Activated T-cell treated with anti-CD3 and anti-CD28 coated beads, Interleukin-2, amount 50 U/mL, for 72 hours (primary cell): ENCODE data around the gene GAREM2. TPM values are rescaled to one million over a fixed set of nuclear protein-coding genes. Genes with fewer than 3 reads are reported as not detected.

Experiments
- ATAC-seq, 2 donors: fragments of 150-1000 bp; cut with Tn5 transposase; replicated peaks in 1 of 2; 2 replicates each; pipeline ENCODE4 v1.10.0; 2021; ENCODE audit warnings: moderate library complexity in 2 of 2, mild to moderate bottlenecking in 1 of 2
- DNase-seq, 2 donors: peaks; one replicate each; pipeline ENCODE4 v3.0.0; 2021 to 2022; ENCODE audit warnings: mixed read lengths in 1 of 2
- H3K27ac Mint-ChIP-seq: one replicate; pipeline ENCODE4 v1.8.0; 2022; ENCODE audit warnings: mild to moderate bottlenecking, moderate library complexity, mixed read lengths
- H3K27me3 Mint-ChIP-seq: one replicate; pipeline ENCODE4 v1.8.0; 2022; ENCODE audit warnings: low read depth, mixed read lengths
- H3K36me3 Mint-ChIP-seq, 2 donors: one replicate each; pipeline ENCODE4 v1.8.0; 2022; ENCODE audit warnings: mixed read lengths in 2 of 2, mild to moderate bottlenecking in 1 of 2; ENCODE audit not compliant: insufficient read depth in 2 of 2
- H3K4me1 Mint-ChIP-seq: one replicate; pipeline ENCODE4 v1.8.0; 2022; ENCODE audit warnings: low read depth, mixed read lengths
- H3K4me3 Mint-ChIP-seq, 2 donors: one replicate each; pipeline ENCODE4 v1.8.0; 2022; ENCODE audit warnings: mild to moderate bottlenecking in 2 of 2, mixed read lengths in 2 of 2, moderate library complexity in 2 of 2
- H3K9me3 Mint-ChIP-seq, 2 donors: one replicate each; pipeline ENCODE4 v1.8.0; 2022; ENCODE audit warnings: mixed read lengths in 2 of 2
- total RNA-seq, 2 donors: library from RNA; stranded (reverse); gene quantifications; one replicate each; pipeline ENCODE4 v1.2.3, GENCODE V29; 2022

Gene GAREM2
- total RNA-seq, 2 donors from 2014 or later, result 1.4 to 1.9 TPM

DNA sequence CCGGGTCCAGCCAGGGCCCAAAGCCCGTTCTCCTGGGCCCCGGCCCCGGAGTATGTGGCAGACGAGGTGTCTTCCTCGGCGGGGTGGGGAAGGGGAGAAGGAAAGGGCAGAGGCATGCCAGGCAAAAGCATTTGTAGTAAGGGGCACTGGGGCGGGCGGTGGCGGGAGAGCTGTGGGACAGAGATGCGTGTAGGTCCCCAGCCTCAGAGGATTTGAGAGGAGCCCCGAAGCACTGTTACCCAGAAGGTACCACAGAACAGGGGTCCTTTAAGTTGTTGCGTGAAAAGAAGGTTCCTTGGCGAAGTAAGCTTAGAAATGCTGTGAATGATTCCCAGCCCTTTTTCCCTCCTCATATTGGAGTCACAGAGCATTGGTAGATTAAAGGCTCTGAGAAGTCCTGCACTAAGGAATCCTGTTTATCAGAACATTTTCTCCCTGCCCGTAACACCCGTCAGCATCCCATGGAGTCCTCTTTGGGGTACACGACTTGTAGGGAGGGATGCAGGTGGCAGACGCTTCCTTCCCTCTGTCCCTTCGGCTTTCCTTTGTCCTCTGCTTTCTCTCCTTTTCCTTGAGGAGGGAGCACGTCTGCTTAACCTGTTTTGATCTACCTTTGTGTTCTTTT, 12.5 kb downstream of the GAREM2 start:
- no peak overlapping the region for H3K27ac Mint-ChIP-seq

DNA sequence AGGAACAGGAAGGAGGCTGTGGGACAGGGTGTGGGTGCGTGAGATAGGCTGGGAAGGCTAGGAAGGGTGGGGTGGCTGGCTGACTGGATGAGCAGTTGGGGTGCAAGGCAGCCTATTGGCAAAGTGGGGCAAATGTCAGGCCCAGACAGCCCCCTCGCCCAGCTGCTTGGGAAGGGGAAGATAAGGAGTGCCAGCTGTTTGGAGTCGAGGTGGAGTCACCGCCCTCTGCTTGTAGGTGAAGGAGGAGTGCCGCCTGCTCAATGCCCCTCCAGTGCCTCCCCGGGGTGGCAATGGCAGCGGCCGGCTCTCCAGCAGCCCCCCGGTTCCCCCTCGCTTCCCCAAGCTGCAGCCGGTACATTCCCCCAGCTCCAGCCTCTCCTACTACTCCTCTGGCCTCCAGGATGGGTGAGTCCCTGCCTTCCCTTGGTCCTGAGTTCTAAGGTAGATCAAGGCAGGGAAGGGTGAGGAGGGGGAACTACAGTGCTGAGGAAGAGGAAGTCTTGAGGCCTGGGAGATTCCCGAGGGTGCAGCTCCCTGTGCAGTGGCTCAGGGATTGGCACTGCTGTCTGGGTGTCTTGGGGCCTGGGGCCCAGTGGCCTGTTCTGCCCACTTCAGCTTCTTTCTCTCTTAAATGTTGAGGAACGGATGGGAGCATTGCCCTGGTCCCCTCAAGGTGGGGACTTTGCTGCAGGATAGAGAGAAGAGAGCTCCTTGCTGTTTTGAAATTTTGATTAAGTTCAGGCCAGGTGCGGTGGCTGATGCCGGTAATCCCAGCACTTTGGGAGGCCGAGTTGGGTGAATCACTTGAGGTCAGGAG, 13.3 kb downstream of the GAREM2 start:
- H3K36me3 Mint-ChIP-seq, result peaks cover 0 to under 1% of the 10 kb centered on the region in 2 donors
- DNase-seq, result no peak
- H3K9me3 Mint-ChIP-seq, result no peaks in the 10 kb centered on the region
- no peak overlapping the region for H3K27ac Mint-ChIP-seq
- peaks cover 3% of the 10 kb centered on the region for H3K27me3 Mint-ChIP-seq
- H3K4me3 Mint-ChIP-seq, result peak overlapping the region; percentile 70 to 76
- no peak for ATAC-seq
- no peaks in the 10 kb centered on the region for H3K4me1 Mint-ChIP-seq

More for the DNA sequence above, 12.5 kb downstream of the GAREM2 start:
- H3K27me3 Mint-ChIP-seq, result peaks cover 10% of the 10 kb centered on the region
- ATAC-seq, result no peak
- no peak for DNase-seq
- no peaks in the 10 kb centered on the region for H3K36me3 Mint-ChIP-seq
- peaks cover 1% of the 10 kb centered on the region for H3K4me1 Mint-ChIP-seq
- no peaks in the 10 kb centered on the region for H3K9me3 Mint-ChIP-seq
- peak overlapping the region; percentile 70 to 76 for H3K4me3 Mint-ChIP-seq

DNA sequence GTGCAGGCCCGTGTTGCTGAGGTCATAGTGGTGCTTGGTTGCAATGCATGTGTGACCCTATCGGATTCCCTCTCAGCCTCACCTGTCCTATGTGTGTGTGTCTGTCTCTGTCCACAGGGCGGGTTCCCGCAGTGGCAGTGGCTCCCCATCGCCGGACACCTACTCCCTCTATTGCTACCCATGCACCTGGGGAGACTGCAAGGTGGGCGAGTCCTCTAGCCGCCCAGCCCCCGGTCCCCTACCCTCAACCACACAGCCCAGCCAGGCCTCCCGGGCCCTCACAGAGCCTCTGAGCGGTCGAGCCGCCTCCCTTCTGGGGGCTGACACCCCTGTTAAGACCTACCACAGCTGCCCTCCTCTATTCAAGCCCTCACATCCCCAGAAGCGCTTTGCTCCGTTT, 14.2 kb downstream of the GAREM2 start:
- no peak for ATAC-seq
- Mint-ChIP-seq H3K9me3 (no peaks in the 10 kb centered on the region), H3K4me1 (no peaks in the 10 kb centered on the region), H3K27me3 (no peaks in the 10 kb centered on the region), H3K36me3 (peaks cover 0 to 9% of the 10 kb centered on the region in 2 donors), H3K4me3 (no peak overlapping the region), H3K27ac (no peak overlapping the region)
- no peak for DNase-seq

DNA sequence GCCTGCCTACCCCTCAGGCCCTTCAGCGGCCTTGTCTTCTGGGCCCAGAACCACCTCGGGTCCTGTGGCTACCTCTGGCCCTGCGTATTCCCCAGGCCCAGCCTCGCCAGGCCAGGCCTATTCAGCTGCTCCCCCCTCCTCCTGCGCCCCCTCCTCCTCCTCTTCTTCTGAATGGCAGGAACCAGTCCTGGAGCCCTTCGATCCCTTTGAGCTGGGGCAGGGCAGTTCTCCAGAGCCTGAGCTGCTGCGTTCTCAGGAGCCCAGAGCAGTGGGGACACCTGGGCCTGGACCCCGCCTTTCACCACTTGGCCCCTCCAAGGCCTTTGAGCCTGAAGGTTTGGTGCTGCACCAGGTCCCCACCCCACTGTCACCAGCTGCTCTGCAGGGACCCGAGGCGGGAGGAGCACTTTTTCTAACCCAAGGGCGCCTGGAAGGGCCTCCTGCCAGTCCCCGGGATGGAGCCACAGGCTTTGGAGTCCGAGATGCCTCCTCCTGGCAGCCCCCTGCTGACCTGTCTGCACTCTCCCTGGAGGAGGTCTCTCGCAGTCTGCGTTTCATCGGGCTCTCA, 14.7 kb downstream of the GAREM2 start:
- Mint-ChIP-seq H3K4me3 (no peak overlapping the region), H3K27me3 (no peaks in the 10 kb centered on the region), H3K9me3 (no peaks in the 10 kb centered on the region), H3K36me3 (peaks cover 0 to 9% of the 10 kb centered on the region in 2 donors), H3K27ac (no peak overlapping the region), H3K4me1 (no peaks in the 10 kb centered on the region)
- ATAC-seq, result no peak
- DNase-seq, result no peak

DNA sequence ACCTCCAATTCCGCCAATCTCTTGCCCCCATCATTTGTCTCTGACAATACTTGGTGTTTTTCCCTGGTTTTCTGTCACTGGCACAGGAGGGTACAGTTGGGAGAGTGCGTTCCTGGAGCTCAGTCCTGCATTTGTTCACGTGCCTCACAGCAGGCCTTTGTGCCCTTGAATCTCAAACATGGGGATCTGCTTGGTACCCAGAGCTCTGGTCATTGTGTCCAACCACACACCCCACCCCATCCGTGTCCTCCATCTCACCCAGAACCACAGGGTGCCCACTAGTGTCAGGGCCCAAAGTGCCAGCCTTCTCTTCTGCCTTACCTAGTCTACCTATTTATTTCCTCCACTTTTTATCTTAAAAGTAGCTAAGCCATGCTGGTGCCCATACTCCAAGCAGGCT, 16.2 kb downstream of the GAREM2 start:
- DNase-seq (no peak), ATAC-seq (no peak)
- H3K27ac Mint-ChIP-seq, result no peak overlapping the region
- no peaks in the 10 kb centered on the region for H3K27me3 Mint-ChIP-seq
- H3K4me3 Mint-ChIP-seq, result no peak overlapping the region
- H3K36me3 Mint-ChIP-seq, result peaks cover 0 to 12% of the 10 kb centered on the region in 2 donors
- H3K4me1 Mint-ChIP-seq, result peaks cover 5% of the 10 kb centered on the region
- H3K9me3 Mint-ChIP-seq, result no peaks in the 10 kb centered on the region

DNA sequence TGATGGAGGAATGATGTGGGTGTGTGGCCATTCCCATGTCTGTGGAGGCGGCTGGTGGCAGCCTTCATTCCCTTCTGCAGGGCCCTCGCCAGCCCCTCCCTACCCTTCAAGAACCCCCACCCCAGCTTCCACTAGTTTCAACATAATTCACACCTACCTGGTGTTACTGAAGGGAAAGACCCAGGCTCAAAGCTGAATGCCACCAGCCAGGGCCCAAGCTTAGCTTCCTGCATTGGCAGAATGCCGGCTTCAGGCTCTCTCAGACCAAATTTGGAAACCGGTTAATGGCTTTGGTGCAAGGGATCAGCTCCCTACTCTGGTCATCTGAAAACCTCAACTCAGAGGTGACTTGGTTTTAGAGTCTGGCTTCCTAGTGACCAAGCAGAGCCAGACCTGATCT, 16.9 kb downstream of the GAREM2 start:
- H3K9me3 Mint-ChIP-seq, result no peaks in the 10 kb centered on the region
- DNase-seq, result no peak
- H3K27me3 Mint-ChIP-seq, result no peaks in the 10 kb centered on the region

DNA sequence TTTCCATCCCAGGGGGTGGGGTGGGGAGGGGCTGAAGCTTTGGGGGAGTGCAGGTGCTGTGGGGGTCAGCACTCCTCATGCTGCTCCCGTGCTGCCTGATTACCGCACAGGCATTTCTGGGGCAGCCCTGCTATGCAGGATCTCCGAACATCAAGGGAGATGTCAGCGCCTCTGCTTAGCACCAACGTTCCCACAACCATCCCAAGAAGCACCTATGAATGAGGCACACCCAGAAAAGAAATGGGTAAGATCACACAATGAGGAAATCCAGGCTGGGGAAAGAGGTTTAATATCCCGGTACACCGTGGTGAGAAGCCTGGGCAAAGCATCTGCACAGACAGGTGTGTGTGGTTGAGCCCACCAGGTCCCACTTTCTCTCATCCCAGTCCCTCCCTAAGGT, 17.5 kb downstream of the GAREM2 start:
- no peak overlapping the region for H3K4me3 Mint-ChIP-seq

More for the DNA sequence above, 16.9 kb downstream of the GAREM2 start:
- Mint-ChIP-seq H3K36me3 (peaks cover 0 to 16% of the 10 kb centered on the region in 2 donors), H3K4me3 (no peak overlapping the region), H3K4me1 (peaks cover 11% of the 10 kb centered on the region), H3K27ac (no peak overlapping the region)
- ATAC-seq, result no peak

DNA sequence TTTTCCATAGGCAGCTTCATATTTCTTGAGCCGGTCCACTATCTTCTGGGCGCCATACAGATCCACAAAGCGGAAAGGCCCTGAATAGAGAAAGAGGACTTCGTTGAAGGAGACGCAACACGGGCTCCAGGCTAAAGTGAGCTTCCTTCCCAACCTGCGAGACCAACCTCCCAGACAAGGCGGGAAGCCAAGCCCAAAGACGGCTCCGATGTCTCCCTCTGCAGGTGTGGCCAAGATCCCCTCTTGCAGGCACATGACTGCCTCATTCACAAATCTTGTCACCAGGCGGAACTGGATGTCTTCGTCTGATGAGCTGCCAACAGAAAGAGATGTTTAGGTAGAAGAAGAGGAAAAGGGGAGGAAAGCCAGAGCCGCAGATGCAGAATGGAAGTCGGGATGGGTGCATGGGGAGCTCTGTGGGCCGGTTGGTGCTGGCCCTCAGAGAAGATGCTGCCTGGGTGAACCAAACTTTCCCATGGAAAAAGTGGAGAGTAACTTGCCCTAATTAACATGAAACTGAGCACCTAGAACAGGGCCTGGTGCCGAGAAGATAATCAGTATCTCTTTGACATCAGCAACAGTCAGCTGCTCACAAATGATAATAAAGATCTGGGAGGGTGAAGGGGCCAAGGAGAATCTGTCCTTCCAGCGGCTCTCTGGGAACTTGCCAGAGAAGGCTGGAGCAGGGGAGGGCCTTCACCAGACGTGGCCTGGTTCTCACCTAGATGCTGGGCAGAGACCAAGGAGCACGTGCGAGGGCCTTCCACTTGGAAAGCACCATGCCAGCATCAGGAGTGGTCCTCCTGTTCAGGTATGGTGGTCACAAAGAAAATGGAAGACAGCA, 18.6 kb downstream of the GAREM2 start:
- peaks cover 11% of the 10 kb centered on the region for H3K4me1 Mint-ChIP-seq
- H3K4me3 Mint-ChIP-seq, result no peak overlapping the region
- H3K9me3 Mint-ChIP-seq, result no peaks in the 10 kb centered on the region
- no peak overlapping the region for H3K27ac Mint-ChIP-seq
- H3K27me3 Mint-ChIP-seq, result no peaks in the 10 kb centered on the region
- peaks cover 1 to 19% of the 10 kb centered on the region in 2 donors for H3K36me3 Mint-ChIP-seq
- ATAC-seq (no peak), DNase-seq (no peak)

More for the DNA sequence above, 17.5 kb downstream of the GAREM2 start:
- Mint-ChIP-seq H3K27ac (no peak overlapping the region), H3K4me1 (peaks cover 11% of the 10 kb centered on the region), H3K27me3 (no peaks in the 10 kb centered on the region), H3K9me3 (no peaks in the 10 kb centered on the region), H3K36me3 (peaks cover 0 to 19% of the 10 kb centered on the region in 2 donors)
- ATAC-seq, result no peak
- DNase-seq, result no peak

DNA sequence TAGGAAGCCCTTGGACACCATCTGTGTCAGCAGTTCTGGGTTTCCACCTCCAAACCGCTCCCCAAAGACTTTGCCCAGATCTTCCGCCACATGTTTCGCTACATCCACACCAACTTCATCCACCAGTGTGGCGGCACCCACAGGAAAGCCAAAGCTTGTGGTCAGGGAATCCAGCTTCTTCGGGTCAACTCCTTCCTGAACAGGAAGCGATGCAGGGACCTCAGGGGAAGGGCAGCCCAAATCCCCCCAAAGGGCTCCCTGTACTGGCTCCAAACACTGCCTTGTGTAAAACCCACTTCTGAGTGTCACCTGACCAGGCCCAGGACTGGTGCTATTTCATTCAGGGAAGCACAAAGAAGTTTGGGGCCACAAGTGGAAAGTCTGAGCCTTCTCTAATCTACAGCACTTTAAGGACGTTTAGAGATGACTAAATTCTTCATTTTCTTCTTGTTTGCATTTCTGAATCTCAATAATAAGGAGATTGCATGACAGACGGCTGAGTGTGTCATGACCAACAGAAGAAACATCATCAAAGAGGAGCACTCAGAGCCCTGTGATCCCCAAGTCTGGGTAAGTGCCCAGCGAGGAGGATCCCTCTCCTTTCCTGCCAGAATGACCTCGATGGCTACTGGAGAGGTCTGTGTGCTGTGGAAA, 20.8 kb downstream of the GAREM2 start:
- Mint-ChIP-seq H3K4me3 (peak overlapping the region in 1 of 2 donors; percentile 11), H3K9me3 (no peaks in the 10 kb centered on the region), H3K27ac (peak overlapping the region; percentile 90), H3K36me3 (peaks cover 1 to 31% of the 10 kb centered on the region in 2 donors), H3K4me1 (peaks cover 11% of the 10 kb centered on the region), H3K27me3 (no peaks in the 10 kb centered on the region)
- ATAC-seq (peak; percentile 67 to 85), DNase-seq (no peak)

DNA sequence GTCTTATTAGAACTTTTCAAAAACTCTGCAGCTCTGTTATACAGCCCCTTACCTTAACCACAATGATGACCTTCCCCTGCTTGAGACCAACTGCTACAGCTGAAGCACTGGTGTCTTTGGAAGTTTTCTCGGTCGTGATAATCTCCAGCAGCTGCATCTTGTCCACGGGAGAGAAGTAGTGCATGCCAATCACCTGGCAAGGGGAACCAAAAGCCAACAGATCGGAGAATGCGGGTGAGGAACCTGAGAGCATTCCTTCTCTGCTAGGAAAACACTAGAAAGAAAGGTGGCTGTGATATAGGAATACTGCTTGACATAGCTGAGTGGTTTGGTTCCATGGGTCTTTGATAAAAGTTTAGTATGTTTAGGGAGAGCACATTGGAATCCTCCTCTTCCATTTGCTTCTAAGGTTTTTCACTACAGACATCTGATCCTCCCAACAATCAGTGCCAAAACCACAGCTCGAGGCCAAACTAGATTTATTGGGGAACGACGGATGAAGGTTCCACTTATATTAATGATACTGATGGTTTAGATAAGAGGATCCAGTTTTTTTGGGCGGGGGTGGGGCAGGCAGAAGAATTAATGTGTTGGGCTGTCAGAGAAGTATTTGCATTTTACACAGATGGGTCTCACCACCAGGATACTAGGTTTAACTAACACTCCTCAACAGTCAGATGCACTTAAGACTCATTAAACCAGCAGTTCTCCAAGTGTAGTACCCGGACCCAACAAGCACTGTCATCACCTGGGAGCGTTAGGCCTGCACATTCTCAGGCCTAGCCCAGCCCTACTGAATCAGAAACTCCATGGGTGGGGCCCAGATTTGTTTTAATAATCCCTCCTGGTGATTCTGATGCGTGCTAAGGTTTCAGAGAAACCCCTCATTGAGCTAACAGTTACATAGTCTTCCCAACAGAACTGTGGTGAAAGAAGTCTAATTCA, 22.4 kb downstream of the GAREM2 start:
- ATAC-seq (no peak), DNase-seq (no peak)
- Mint-ChIP-seq H3K36me3 (peaks cover 3 to 36% of the 10 kb centered on the region in 2 donors), H3K4me1 (peaks cover 11% of the 10 kb centered on the region), H3K4me3 (no peak overlapping the region), H3K27ac (no peak overlapping the region), H3K27me3 (no peaks in the 10 kb centered on the region), H3K9me3 (no peaks in the 10 kb centered on the region)

DNA sequence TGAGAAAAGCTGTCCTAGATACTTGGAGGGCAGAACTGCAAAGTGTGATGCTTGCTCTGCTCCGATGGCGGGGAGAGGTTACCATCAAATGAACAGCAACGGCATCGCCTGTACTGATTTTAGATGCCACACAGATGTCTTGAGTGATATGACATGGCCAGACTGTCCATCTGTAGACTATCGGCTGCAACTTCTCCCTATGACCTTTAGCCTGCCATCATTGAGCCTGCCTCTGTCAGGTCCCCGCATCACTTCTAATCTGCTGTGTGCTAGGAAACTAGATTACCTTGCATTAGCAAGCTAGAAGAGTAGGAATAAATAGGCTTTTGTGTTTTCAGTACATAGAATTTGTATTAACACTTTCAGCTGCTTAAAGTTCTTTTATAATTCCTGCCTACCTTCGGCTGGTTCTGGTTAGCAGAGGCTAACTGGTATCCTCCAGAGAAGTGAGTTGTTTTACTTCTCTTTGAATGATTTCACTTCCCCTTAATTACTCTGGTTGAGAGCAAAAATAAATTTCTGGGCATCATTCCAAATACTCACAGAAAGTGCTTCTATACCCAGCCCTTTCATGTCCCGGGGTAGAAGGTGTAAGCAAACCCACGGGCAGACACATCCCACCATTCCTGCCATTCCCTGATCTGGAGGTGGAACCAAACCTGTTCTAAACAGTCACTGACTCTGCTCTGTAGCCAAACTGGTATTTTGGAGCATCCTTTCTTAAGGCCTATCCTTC, 24.0 kb downstream of the GAREM2 start:
- H3K9me3 Mint-ChIP-seq, result no peaks in the 10 kb centered on the region
- no peak overlapping the region for H3K4me3 Mint-ChIP-seq
- ATAC-seq (no peak), DNase-seq (no peak)
- peaks cover 11% of the 10 kb centered on the region for H3K4me1 Mint-ChIP-seq
- H3K27ac Mint-ChIP-seq, result no peak overlapping the region
- peaks cover 3 to 30% of the 10 kb centered on the region in 2 donors for H3K36me3 Mint-ChIP-seq
- H3K27me3 Mint-ChIP-seq, result no peaks in the 10 kb centered on the region
